ENCODE measurements around the gene LNP1.

Gene LNP1

DNA sequence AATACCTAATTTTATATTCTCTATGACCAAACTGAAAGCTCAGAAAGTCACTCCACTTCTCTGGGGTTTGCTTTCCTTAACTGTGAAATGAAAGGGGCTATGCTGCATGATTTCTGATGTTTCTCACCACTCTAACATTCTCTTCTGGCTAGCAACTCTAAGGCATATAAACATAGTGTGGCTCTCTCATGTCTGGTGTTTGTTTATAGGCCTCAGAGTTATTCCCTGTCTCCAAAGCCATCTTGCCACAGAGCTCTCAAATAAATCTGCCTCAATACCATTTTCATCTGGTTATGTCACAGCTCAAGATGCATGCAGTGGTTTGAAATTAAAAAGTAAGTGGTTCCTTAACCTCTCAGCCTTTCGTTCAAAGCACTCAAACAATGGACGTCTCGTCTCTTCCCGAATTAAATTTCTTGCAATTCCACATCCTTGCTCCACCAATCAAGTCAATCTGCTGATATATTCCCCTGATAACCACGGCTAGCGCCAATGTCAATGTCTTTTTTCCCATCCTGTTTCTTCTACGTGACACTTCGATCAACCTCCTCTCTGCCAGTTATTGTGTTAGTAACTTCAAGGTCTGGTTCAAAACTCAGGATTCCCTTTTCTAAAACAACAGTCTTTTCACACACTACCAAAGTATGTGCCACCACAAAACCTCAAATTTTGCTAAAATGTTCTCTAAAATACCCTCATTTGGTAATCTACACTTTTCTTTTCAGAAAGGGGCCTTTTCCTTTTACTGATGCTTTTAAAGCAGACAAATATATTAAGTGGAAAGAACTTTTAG is 16.4 kb upstream of the LNP1 start:
- TF ChIP-seq, protein P1, sequence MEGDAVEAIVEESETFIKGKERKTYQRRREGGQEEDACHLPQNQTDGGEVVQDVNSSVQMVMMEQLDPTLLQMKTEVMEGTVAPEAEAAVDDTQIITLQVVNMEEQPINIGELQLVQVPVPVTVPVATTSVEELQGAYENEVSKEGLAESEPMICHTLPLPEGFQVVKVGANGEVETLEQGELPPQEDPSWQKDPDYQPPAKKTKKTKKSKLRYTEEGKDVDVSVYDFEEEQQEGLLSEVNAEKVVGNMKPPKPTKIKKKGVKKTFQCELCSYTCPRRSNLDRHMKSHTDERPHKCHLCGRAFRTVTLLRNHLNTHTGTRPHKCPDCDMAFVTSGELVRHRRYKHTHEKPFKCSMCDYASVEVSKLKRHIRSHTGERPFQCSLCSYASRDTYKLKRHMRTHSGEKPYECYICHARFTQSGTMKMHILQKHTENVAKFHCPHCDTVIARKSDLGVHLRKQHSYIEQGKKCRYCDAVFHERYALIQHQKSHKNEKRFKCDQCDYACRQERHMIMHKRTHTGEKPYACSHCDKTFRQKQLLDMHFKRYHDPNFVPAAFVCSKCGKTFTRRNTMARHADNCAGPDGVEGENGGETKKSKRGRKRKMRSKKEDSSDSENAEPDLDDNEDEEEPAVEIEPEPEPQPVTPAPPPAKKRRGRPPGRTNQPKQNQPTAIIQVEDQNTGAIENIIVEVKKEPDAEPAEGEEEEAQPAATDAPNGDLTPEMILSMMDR (IDR thresholded peaks at IDR 0.05; ENCODE audit: borderline replicate concordance, insufficient read depth, low read depth, low read length) = no peak
- no peak overlapping the region for H3K4me3 ChIP-seq (ENCODE audit: low read depth, low read length)

DNA sequence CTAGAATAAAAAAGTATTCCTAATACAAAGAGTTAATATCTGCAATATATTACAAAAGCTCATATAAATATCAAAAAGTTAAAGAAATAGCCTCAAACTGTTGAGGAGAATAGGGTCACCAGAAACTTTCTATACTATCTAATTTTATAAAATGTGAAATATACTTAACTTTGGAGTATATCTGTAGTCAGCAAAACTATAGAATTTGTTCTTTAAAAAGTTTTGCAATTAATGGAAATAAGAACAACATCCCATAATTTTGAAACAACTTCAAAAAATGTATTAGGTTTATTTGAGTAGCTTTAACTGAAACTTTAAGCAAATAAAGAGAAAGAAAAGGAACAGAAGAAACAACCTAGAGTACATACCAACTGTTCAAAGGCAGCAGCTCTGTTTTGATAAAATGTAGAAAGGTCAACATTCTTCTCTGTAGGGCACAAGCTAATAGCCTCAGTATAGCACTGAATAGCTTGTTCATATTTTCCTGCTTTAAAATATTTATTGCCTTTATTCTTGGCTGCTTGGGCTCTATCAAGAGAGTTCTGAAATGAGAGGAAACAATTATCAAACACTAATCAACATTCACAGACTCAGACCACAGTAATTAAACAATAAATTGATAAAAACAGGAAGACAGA is 14.8 kb upstream of the LNP1 start:
- TF ChIP-seq, protein P1 (IDR thresholded peaks at IDR 0.05; ENCODE audit: borderline replicate concordance, insufficient read depth, low read depth, low read length) = no peak
- H3K4me3 ChIP-seq (ENCODE audit: low read depth, low read length) = no peak overlapping the region

DNA sequence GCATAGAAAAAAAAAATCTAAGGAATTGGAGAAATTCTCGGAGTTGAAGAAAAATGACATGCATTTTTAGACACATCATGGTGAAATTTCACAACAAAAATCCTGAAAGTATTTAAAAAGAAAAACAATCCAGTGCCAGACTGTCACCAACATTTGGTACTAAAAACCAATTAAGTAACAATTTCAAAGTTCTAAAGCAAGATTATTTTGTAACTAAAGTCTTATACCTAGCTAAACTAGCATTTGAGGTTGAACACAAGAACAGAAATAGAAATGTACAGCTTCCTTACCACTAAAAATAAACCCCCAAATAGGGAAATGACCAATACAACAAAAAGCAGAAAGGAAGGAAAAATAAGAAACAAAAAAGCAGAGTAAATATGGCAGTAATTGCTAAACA is 12.3 kb upstream of the LNP1 start:
- TF ChIP-seq, protein P1 (IDR thresholded peaks at IDR 0.05; ENCODE audit: borderline replicate concordance, insufficient read depth, low read depth, low read length) = no peak

DNA sequence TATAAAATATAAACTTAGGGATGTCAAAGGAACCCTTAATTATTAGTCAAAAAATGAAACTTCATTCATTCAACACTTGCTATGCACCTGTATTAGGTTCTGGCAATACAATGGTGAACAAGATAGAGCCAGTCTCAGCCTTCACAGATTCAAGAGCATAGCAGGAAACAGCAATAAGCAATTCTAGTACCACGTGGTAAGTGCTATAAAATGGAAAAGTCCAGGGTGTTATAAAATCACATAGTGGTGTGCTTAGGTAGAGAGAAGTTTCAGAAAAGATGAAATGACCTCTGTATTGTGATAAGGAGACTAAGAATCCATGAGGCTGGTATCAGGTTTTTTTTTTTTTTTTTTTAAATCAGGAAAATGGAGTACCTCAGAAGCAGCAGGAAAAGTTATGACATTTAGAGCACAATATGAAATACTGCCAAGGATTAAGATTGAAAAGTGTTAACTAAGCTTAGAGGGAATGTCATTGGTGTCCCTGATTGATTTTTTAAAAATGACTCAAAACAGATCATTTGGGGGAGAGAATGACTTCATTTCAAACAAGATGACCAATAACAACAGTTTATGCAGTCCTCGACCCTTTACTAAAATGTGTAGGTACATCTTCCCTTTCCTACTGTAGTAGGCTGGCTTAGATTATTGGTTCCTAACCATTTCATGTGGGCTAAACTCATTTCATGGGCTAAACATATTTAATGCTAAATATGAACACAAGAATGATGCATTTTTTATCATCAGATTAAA is 5.5 kb upstream of the LNP1 start:
- H3K4me3 ChIP-seq (ENCODE audit: low read depth, low read length) = no peak overlapping the region
- TF ChIP-seq, protein P1 (IDR thresholded peaks at IDR 0.05; ENCODE audit: borderline replicate concordance, insufficient read depth, low read depth, low read length) = no peak

More for the DNA sequence above, 12.3 kb upstream of the LNP1 start:
- no peak overlapping the region for H3K4me3 ChIP-seq (ENCODE audit: low read depth, low read length)

DNA sequence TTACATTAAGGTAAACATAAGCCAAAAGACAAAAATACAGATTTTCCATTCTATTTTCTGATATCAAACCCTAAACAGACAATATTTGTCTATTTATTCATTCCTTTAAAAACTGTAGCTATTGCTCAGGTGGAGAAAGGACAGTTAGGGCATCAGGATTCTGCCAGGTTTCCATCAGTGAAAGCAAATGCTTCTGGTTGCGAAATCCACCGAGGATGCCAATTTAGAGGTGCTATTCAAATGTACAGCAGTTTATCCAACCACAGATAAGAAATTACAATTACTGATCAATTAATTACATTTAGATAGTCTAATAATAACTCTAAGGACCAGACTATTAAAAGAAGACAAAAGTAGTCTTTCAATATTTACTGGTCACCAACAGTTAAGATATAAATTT is 4.4 kb upstream of the LNP1 start:
- H3K4me3 ChIP-seq (ENCODE audit: low read depth, low read length) = no peak overlapping the region
- TF ChIP-seq, protein P1 (IDR thresholded peaks at IDR 0.05; ENCODE audit: borderline replicate concordance, insufficient read depth, low read depth, low read length) = no peak

DNA sequence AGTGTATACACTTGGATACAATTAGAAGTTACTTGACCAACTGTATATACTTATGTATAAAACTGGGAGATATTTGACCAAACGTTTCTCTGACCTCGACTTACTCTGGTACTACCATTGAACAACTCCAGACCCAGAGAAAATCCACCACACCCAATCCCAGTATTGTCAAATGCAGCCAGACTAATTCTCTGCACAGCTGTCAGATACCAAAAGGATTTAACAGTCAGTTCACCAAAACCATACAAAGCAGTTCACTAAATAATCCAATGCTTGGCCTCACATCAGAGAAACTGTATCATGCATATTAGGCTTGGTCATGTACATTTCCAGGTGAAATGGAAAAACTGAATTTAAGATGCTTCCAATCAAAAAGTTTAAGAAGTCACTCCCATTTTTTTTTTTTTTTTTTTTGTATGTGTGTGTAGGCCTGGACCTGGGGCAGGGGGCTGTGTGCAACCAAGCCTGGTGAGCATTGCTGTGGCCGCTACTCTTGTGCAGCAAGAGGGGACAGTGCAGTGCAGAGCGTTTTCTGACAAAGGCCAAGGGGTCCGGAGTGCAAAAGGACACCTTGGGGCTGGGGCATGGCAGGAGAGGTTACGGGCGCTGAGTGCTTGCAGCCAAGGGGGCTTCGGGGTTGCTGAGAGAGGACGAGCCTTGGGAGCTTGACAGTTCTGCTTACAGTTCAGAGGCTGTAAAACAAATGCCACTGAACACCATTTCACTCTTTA is 1.8 kb upstream of the LNP1 start:
- H3K4me3 ChIP-seq (ENCODE audit: low read depth, low read length) = peak overlapping the region; percentile 83
- TF ChIP-seq, protein P1 (IDR thresholded peaks at IDR 0.05; ENCODE audit: borderline replicate concordance, insufficient read depth, low read depth, low read length) = no peak

Data from GM12875 (cell line).